GM19455 (cell line): Measurements from ENCODE around the gene CSAG3.
"Not testable (repeated sequence)": the region's sequence is repeated elsewhere in the genome, so short reads cannot be mapped to it uniquely, and the experiment has no call there.

Experiments used
- ATAC-seq: cut with Tn5 transposase; IDR thresholded peaks from one replicate; pipeline ENCODE4 v1.9.1; 2021; ENCODE audit not compliant: unreplicated experiment

CSAG3 gene

GRCh38 chrX:152758918-152759317 is at the start of gene CSAG3:
Gene CSAG3 (plus strand): TSS chrX:152759218.
- not testable (repeated sequence) for ATAC-seq

- ATAC-seq, result not testable (repeated sequence)
Observed at GRCh38 chrX:152713195-152713594, 45.8 kb upstream of the CSAG3 start.

DNA sequence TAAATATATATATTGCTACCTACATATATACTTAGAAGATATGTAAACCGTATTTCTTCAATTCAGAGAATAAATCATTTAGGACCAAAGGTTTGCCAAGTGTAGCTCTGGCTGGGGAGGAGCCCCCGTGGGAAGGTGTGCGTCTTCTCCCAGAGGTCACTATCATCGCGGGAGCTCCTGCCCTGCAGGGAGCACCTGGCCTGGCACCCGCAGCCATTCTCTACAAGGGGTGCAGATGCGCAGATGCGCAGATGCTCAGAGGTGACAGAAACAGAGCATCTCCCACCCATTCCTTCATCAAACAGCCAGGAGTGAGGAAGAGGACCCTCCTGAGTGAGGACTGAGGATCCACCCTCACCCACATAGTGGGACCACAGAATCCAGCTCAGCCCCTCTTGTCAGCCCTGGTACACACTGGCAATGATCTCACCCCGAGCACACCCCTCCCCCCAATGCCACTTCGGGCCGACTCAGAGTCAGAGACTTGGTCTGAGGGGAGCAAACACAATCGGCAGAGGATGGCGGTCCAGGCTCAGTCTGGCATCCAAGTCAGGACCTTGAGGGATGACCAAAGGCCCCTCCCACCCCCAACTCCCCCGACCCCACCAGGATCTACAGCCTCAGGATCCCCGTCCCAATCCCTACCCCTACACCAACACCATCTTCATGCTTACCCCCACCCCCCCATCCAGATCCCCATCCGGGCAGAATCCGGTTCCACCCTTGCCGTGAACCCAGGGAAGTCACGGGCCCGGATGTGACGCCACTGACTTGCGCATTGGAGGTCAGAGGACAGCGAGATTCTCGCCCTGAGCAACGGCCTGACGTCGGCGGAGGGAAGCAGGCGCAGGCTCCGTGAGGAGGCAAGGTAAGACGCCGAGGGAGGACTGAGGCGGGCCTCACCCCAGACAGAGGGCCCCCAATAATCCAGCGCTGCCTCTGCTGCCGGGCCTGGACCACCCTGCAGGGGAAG is 44.9 kb upstream of the CSAG3 start, which contains the start of gene MAGEA2B:
Gene MAGEA2B (plus strand): TSS at position 814 of the 973 bp plus-strand sequence. CDS start 2,479 bp downstream, outside the sequence.
- ATAC-seq, result not testable (repeated sequence)

GRCh38 chrX:152725409-152725808 is 33.6 kb upstream of the CSAG3 start:
- no peak for ATAC-seq

GRCh38 chrX:152733261-152733975 is 25.6 kb upstream of the CSAG3 start, which contains the start of the genes CSAG1 and MAGEA12:
Gene CSAG1 (minus strand): TSS chrX:152733721. CDS start chrX:152732460, 1,261 bp downstream.
Gene MAGEA12 (plus strand): TSS chrX:152733757. CDS start chrX:152736162, 2,405 bp downstream.
- ATAC-seq, result no peak

- ATAC-seq, result not testable (repeated sequence)
Observed at GRCh38 chrX:152734143-152734858, 24.7 kb upstream of the CSAG3 start.

DNA sequence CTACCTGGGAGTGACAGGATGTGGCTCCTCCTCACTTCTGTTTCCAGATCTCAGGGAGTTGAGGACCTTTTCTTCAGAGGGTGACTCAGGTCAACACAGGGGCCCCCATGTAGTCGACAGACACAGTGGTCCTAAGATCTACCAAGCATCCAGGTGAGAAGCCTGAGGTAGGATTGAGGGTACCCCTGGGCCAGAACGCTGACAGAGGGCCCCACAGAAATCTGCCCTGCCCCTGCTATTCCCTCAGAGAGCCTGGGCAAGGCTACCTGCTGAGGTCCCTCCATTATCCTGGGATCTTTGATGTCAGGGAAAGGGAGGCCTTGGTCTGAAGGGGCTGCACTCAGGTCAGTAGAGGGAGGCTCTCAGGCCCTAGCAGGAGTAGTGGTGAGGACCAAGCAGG is 23.9 kb upstream of the CSAG3 start:
- no peak for ATAC-seq

DNA sequence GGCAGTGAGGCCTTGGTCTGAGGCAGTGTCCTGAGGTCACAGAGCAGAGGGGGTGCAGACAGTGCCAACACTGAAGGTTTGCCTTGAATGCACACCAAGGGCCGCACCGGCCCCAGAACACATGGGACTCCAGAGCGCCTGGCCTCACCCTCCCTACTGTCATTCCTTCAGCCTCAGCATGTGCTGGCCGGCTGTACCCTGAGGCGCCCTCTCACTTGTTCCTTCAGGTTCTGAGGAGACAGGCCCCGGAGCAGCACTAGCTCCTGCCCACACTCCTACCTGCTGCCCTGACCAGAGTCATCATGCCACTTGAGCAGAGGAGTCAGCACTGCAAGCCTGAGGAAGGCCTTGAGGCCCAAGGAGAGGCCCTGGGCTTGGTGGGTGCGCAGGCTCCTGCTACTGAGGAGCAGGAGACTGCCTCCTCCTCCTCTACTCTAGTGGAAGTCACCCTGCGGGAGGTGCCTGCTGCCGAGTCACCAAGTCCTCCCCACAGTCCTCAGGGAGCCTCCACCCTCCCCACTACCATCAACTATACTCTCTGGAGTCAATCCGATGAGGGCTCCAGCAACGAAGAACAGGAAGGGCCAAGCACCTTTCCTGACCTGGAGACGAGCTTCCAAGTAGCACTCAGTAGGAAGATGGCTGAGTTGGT is 23.0 kb upstream of the CSAG3 start:
- no peak for ATAC-seq

DNA sequence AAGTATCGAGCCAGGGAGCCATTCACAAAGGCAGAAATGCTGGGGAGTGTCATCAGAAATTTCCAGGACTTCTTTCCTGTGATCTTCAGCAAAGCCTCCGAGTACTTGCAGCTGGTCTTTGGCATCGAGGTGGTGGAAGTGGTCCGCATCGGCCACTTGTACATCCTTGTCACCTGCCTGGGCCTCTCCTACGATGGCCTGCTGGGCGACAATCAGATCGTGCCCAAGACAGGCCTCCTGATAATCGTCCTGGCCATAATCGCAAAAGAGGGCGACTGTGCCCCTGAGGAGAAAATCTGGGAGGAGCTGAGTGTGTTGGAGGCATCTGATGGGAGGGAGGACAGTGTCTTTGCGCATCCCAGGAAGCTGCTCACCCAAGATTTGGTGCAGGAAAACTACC is 22.5 kb upstream of the CSAG3 start:
- not testable (repeated sequence) for ATAC-seq

DNA sequence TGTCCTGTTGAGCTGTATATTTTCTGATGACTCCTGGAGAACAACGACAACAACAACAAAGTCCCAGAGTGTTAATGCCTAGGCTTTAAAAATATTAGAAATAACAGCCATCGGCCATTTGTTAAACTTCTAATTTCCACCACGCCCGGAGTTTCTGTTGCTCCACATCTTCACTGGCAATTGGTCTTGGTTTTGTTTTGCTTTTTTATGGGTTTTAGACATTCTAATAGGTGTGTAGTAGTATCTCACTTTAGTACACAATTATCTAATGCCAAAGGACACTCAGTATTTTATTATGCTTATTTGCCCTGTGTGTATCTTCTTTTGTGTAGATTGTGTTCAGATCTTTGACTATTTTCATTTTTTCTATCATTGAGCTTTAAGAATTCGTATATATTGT is 20.5 kb upstream of the CSAG3 start:
- ATAC-seq, result no peak

GRCh38 chrX:152753686-152754650 is 5.0 kb upstream of the CSAG3 start, which contains the start of gene MAGEA2:
Gene MAGEA2 (minus strand): TSS chrX:152753842. CDS start chrX:152751363, 2,479 bp downstream.
- ATAC-seq, result not testable (repeated sequence)

- ATAC-seq, result not testable (repeated sequence)
Observed at GRCh38 chrX:152754871-152755270, 4.1 kb upstream of the CSAG3 start.

GRCh38 chrX:152759544-152759943 is 526 bp downstream of the CSAG3 start:
- ATAC-seq, result not testable (repeated sequence)

- ATAC-seq, result not testable (repeated sequence)
Observed at GRCh38 chrX:152761582-152761981, 2.6 kb downstream of the CSAG3 start.

- ATAC-seq, result not testable (repeated sequence)
Observed at GRCh38 chrX:152766562-152766961, 7.5 kb downstream of the CSAG3 start.

- ATAC-seq, result not testable (repeated sequence)
Observed at GRCh38 chrX:152769549-152770289, 10.7 kb downstream of the CSAG3 start, which contains the start of gene MAGEA6. Gene MAGEA6 (minus strand): TSS chrX:152769689. CDS start chrX:152767650, 2,039 bp downstream.

DNA sequence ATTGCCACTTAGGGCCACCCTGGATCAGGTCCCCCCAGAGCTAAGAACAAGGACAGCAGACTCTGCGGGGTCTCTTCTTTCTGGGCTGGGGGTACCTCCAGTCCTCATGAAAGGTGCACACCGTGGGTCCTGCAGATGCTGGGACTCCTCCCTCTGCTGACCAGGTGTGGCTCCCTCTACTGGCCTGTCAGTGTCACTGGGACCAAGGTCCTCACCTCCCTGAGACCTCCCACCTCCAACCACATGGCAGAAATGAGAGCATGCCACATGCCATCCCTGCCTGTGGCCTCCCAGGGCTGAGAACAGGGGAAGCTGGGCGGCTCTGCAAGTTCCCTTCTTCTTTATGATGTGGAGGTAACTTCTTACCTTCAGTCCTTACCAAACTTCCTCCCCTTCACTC is 28.0 kb downstream of the CSAG3 start:
- not testable (repeated sequence) for ATAC-seq

- ATAC-seq, result no peak
Observed at GRCh38 chrX:152798945-152799344, 39.9 kb downstream of the CSAG3 start.
